HFFc6 (cell line): Measurements from ENCODE around the gene SNX9. TPM values are rescaled to one million over a fixed set of nuclear protein-coding genes. Genes with fewer than 3 reads are reported as not detected.
A peak's percentile ranks its signal among the peaks of the same experiment; 100 is the strongest.

Experiments used
- DNase-seq: peaks from one replicate; pipeline ENCODE4 v3.0.0-alpha.2; 2018
- H3K27ac Mint-ChIP-seq: 2 replicates; pipeline ENCODE4 v1.8.0; 2020; ENCODE audit warnings: mild to moderate bottlenecking, mixed read lengths
- H3K27me3 Mint-ChIP-seq: 2 replicates; pipeline ENCODE4 v1.8.0; 2021; ENCODE audit warnings: mild to moderate bottlenecking, moderate library complexity, mixed read lengths; ENCODE audit not compliant: insufficient read depth
- H3K36me3 Mint-ChIP-seq: 2 replicates; pipeline ENCODE4 v1.8.0; 2021; ENCODE audit warnings: low read depth, mixed read lengths
- H3K4me1 Mint-ChIP-seq: 2 replicates; pipeline ENCODE4 v1.8.0; 2020; ENCODE audit warnings: low read depth, mixed read lengths
- H3K4me3 Mint-ChIP-seq: 2 replicates; pipeline ENCODE4 v1.8.0; 2020; ENCODE audit warnings: mild to moderate bottlenecking, moderate library complexity, mixed read lengths
- H3K9me3 Mint-ChIP-seq: 2 replicates; pipeline ENCODE4 v1.8.0; 2020; ENCODE audit warnings: mild to moderate bottlenecking, mixed read lengths
- CTCF ChIP-seq: fragments of 200-600 bp; sonication (generic); IDR thresholded peaks from 2 replicates; pipeline ENCODE4 v1.5.0; 2021; ENCODE audit warnings: antibody characterized with exemption, mild to moderate bottlenecking
- total RNA-seq, 6 experiments: library from RNA; stranded (reverse); fragmentation: NEBNext Ultra II Directional; extraction: Animal tissue kit (Norgen Biotek cat#: 25700); gene quantifications; 2 replicates in 1 of 6; 3 replicates in 5 of 6; pipeline ENCODE4 v1.2.3, GENCODE V29; 2021

Gene SNX9
- total RNA-seq, 6 experiments from 2014 or later, result 37.2 to 46.6 (median 40.9) TPM

GRCh38 chr6:157993076-157993475 is 170.0 kb downstream of the SNX9 start:
- Mint-ChIP-seq H3K4me1 (peaks cover 67% of the 10 kb centered on the region), H3K9me3 (no peaks in the 10 kb centered on the region), H3K4me3 (peak overlapping the region; percentile 25; the same call in 1 of the 2 replicates), H3K36me3 (peaks cover 16% of the 10 kb centered on the region), H3K27ac (peak overlapping the region; percentile 20; the same call in 1 of the 2 replicates), H3K27me3 (no peaks in the 10 kb centered on the region)
- DNase-seq, result no peak
- TF ChIP-seq CTCF, result no peak

- Mint-ChIP-seq H3K36me3 (peaks cover 22% of the 10 kb centered on the region), H3K4me1 (peaks cover 60% of the 10 kb centered on the region), H3K27ac (peak overlapping the region; percentile 53), H3K27me3 (no peaks in the 10 kb centered on the region), H3K9me3 (no peaks in the 10 kb centered on the region), H3K4me3 (no peak overlapping the region)
- DNase-seq, result no peak
- TF ChIP-seq CTCF, result no peak
These were observed 171.2 kb downstream of the SNX9 start for GRCh38 chr6:157994125-157994795.

Other genes starting within 250 kb of the SNX9 start
- gene SYNJ2, start 158.6 kb downstream of the SNX9 start, total RNA-seq, result 10 to 100 TPM; 31.8 to 46.4 (median 41.3) TPM